NCI-H748 (cell line): ENCODE data around the gene PPM1N.

Experiments
- DNase-seq: peaks from one replicate; lab custom pipeline; 2025; ENCODE audit not compliant: unreplicated experiment; lab: John Stamatoyannopoulos, UW

PPM1N gene

DNA sequence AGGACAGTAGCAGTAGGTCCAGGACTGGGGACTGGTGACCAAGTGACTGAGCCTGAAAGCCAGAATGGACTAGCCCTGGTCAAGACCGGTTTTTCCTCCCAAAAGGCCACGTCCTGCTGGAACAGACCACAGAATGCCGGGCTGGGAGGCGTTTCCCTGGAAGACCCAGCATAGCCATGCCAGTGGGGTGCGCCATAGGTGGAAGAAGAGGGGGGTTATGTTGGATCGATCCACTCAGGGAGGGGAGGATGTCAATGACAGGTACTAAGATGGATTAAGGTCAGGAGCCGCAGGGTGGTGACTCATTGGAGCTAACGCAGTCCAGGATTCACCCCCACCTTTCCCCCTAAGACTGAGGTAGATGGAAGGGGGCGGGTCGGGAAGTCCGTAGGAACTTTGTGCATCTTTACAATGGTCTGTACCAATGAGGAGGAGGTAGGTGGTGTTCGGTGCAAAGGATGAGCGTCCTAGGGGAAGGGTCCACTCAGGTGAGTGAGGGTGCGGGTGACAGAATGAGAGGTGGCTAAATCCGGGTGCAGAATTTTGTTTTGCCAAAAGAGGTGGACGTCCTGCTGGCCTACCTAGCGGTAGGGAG is 30.0 kb downstream of the PPM1N start:
- DNase-seq = peak; percentile 82

- DNase-seq = peak; percentile 94
These were observed 30.6 kb downstream of the PPM1N start for GRCh38 chr19:45528744-45529419.

- no peak for DNase-seq
These were observed 31.2 kb downstream of the PPM1N start for GRCh38 chr19:45529420-45529785.

DNA sequence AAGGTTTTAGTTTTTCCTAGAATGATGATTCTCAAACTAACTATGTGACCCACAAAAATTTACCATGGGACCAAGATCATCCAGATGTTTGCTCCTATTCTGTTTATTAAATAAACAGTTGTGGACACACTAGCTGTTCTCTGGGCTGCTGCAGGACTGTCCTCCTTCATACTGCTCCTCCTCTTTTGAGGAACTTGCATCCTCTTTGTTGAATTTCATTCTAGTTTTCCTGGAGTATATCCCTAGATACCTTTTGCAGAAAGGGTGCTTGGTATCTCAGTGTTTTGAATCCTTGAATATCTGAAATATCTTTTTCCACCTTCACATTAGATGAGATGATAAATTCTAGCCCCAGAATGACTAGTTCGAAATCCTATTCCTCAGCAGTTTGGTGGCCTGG is 33.1 kb downstream of the PPM1N start:
- DNase-seq = no peak

GRCh38 chr19:45539459-45539858 is 41.2 kb downstream of the PPM1N start:
- no peak for DNase-seq

DNA sequence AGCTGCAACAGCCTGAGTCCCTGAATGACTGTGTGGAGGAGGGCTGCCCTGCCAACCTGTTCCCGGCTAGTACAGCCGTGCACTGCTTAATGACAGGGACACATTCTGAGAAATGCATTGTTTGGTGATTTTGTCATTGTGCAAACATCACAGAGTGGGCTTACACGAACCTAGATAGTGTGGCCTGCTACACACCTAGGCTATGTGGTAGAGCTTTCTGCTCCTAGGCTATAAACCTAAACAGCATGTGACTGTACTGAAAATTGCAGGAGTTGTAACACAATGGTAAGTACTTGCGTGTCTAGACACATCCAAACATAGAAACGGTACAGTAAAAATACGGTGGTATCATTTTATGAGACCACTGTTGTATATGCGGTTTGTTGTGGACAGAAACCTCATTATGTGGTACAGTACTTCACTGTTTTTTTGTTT is 44.0 kb downstream of the PPM1N start:
- DNase-seq = peak; percentile 46

GRCh38 chr19:45547211-45547770 is 49.0 kb downstream of the PPM1N start:
- DNase-seq = no peak

DNA sequence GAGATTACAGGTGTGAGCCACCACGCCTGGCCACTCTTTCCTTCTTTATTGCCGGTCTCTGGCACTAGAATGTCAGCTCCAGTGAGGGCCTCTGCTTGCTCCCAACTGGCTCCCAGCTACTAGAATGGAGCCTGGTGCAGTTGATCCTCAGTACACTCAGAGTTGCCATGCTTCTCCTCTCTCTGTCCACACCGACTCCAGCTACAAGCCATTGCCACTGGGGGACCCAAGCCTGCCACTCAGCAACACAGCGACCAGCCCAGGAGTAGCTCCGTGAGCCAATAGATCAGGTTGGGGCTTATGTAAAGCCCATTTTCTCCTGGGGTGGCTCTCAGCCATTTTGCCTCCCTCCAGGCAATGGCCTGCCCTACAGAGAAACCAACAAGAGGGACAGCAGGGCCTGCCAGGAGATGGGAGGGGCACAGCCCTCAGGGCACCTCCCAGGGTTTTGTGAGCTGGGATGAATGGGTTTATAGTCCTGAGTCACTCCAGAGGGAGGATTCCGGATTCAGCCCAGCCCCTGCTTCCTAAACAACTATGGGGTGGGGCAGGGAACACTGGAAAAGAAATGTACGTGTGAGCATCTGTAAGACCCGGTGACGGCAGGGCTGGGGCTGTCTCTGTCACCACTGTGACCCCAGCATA is 49.8 kb downstream of the PPM1N start:
- no peak for DNase-seq
